ENCODE data around the gene NUDT3. TPM values are rescaled to one million over a fixed set of nuclear protein-coding genes. Genes with fewer than 3 reads are reported as not detected.

The NUDT3 gene
- total RNA-seq, 2 experiments from 2014 or later = 8.6 to 13.4 TPM

GRCh38 chr6:34289137-34289536, 103.3 kb downstream of the NUDT3 start:
- Mint-ChIP-seq H3K4me1 (peaks cover 27% of the 10 kb centered on the region), H3K4me3 (no peak overlapping the region), H3K27me3 (no peaks in the 10 kb centered on the region), H3K9me3 (ENCODE audit: low read depth) (no peaks in the 10 kb centered on the region), H3K27ac (peak overlapping the region; percentile 94), H3K36me3 (peaks cover 29% of the 10 kb centered on the region)
- ATAC-seq (no peak), DNase-seq (no peak)
- CTCF ChIA-PET = interaction anchor here (0.6 to 2.3 kb wide), 2 partner anchors 40 to 937 kb away, joined by 4 to 9 read pairs; partner anchors contain the start of gene SMIM29

- peak; percentile 88 for ATAC-seq
- peak; percentile 73 for DNase-seq
- Mint-ChIP-seq H3K36me3 (peaks cover 30% of the 10 kb centered on the region), H3K9me3 (ENCODE audit: low read depth) (no peaks in the 10 kb centered on the region), H3K4me3 (peak overlapping the region; percentile 7), H3K27ac (peak overlapping the region; percentile 94), H3K27me3 (no peaks in the 10 kb centered on the region), H3K4me1 (peaks cover 27% of the 10 kb centered on the region)
- CTCF ChIA-PET = interaction anchor here (2.3 kb wide), 1 partner anchor 39 kb away, joined by 9 read pairs; the partner anchor contains the start of gene SMIM29
Observed at GRCh38 chr6:34288581-34288980, 103.9 kb downstream of the NUDT3 start.

- Mint-ChIP-seq H3K4me1 (peaks cover 27% of the 10 kb centered on the region), H3K27ac (no peak overlapping the region), H3K9me3 (ENCODE audit: low read depth) (no peaks in the 10 kb centered on the region), H3K4me3 (no peak overlapping the region), H3K36me3 (peaks cover 22% of the 10 kb centered on the region), H3K27me3 (no peaks in the 10 kb centered on the region)
- CTCF ChIA-PET = no interaction called here
- ATAC-seq (no peak), DNase-seq (no peak)
Observed at GRCh38 chr6:34285448-34286164, 106.9 kb downstream of the NUDT3 start.

GRCh38 chr6:34284563-34285447, 107.7 kb downstream of the NUDT3 start:
- peaks cover 26% of the 10 kb centered on the region for H3K4me1 Mint-ChIP-seq
- H3K4me3 Mint-ChIP-seq = no peak overlapping the region
- CTCF ChIA-PET = no interaction called here
- H3K27me3 Mint-ChIP-seq = no peaks in the 10 kb centered on the region
- ATAC-seq = no peak
- H3K9me3 Mint-ChIP-seq (ENCODE audit: low read depth) = no peaks in the 10 kb centered on the region
- DNase-seq = no peak
- H3K36me3 Mint-ChIP-seq = peaks cover 24% of the 10 kb centered on the region
- H3K27ac Mint-ChIP-seq = no peak overlapping the region

- H3K27ac Mint-ChIP-seq = no peak overlapping the region
- CTCF ChIA-PET = no interaction called here
- no peaks in the 10 kb centered on the region for H3K27me3 Mint-ChIP-seq
- no peak overlapping the region for H3K4me3 Mint-ChIP-seq
- peaks cover 12% of the 10 kb centered on the region for H3K4me1 Mint-ChIP-seq
- no peak for ATAC-seq
- H3K9me3 Mint-ChIP-seq (ENCODE audit: low read depth) = no peaks in the 10 kb centered on the region
- DNase-seq = no peak
- H3K36me3 Mint-ChIP-seq = peaks cover 14% of the 10 kb centered on the region
Observed at GRCh38 chr6:34281702-34282334, 110.7 kb downstream of the NUDT3 start.

GRCh38 chr6:34280216-34280615, 112.3 kb downstream of the NUDT3 start:
- ATAC-seq = no peak
- H3K4me1 Mint-ChIP-seq = peaks cover 10% of the 10 kb centered on the region
- DNase-seq = no peak
- H3K36me3 Mint-ChIP-seq = peaks cover 11% of the 10 kb centered on the region
- no peak overlapping the region for H3K4me3 Mint-ChIP-seq
- CTCF ChIA-PET = no interaction called here
- H3K27me3 Mint-ChIP-seq = no peaks in the 10 kb centered on the region
- H3K9me3 Mint-ChIP-seq (ENCODE audit: low read depth) = no peaks in the 10 kb centered on the region
- no peak overlapping the region for H3K27ac Mint-ChIP-seq

- no peak overlapping the region for H3K27ac Mint-ChIP-seq
- no peak for DNase-seq
- H3K27me3 Mint-ChIP-seq = no peaks in the 10 kb centered on the region
- no peak for ATAC-seq
- CTCF ChIA-PET = interaction anchor here (1.1 kb wide), 1 partner anchor 29 kb away, joined by 3 read pairs; no protein-coding TSS in a partner anchor
- H3K4me1 Mint-ChIP-seq = peaks cover 3% of the 10 kb centered on the region
- no peaks in the 10 kb centered on the region for H3K9me3 Mint-ChIP-seq (ENCODE audit: low read depth)
- H3K4me3 Mint-ChIP-seq = no peak overlapping the region
- H3K36me3 Mint-ChIP-seq = peaks cover 6% of the 10 kb centered on the region
Observed at GRCh38 chr6:34278833-34279232, 113.6 kb downstream of the NUDT3 start.

GRCh38 chr6:34277763-34278112, 114.7 kb downstream of the NUDT3 start:
- no peaks in the 10 kb centered on the region for H3K9me3 Mint-ChIP-seq (ENCODE audit: low read depth)
- no peaks in the 10 kb centered on the region for H3K27me3 Mint-ChIP-seq
- ATAC-seq (no peak), DNase-seq (no peak)
- peaks cover 5% of the 10 kb centered on the region for H3K4me1 Mint-ChIP-seq
- no peak overlapping the region for H3K27ac Mint-ChIP-seq
- H3K36me3 Mint-ChIP-seq = peaks cover 4% of the 10 kb centered on the region
- no peak overlapping the region for H3K4me3 Mint-ChIP-seq
- CTCF ChIA-PET = interaction anchor here (0.6 kb wide), 1 partner anchor 109 kb away, joined by 3 read pairs; no protein-coding TSS in a partner anchor

- Mint-ChIP-seq H3K4me3 (no peak overlapping the region), H3K27me3 (no peaks in the 10 kb centered on the region), H3K4me1 (peaks cover 5% of the 10 kb centered on the region), H3K9me3 (ENCODE audit: low read depth) (no peaks in the 10 kb centered on the region), H3K27ac (no peak overlapping the region), H3K36me3 (peaks cover 4% of the 10 kb centered on the region)
- CTCF ChIA-PET = interaction anchor here (0.6 to 0.9 kb wide), 2 partner anchors 10 to 109 kb away, joined by 3 read pairs; no protein-coding TSS in a partner anchor
- ATAC-seq = no peak
- no peak for DNase-seq
Observed at GRCh38 chr6:34276881-34277762, 115.3 kb downstream of the NUDT3 start.

GRCh38 chr6:34276191-34276590, 116.3 kb downstream of the NUDT3 start:
- Mint-ChIP-seq H3K9me3 (ENCODE audit: low read depth) (no peaks in the 10 kb centered on the region), H3K4me1 (peaks cover 5% of the 10 kb centered on the region), H3K27ac (no peak overlapping the region), H3K36me3 (peaks cover 4% of the 10 kb centered on the region), H3K4me3 (no peak overlapping the region), H3K27me3 (no peaks in the 10 kb centered on the region)
- CTCF ChIA-PET = interaction anchor here (0.9 kb wide), 1 partner anchor 9 kb away, joined by 3 read pairs; no protein-coding TSS in a partner anchor
- no peak for ATAC-seq
- no peak for DNase-seq

GRCh38 chr6:34275128-34275804, 117.2 kb downstream of the NUDT3 start:
- no peaks in the 10 kb centered on the region for H3K9me3 Mint-ChIP-seq (ENCODE audit: low read depth)
- H3K27me3 Mint-ChIP-seq = no peaks in the 10 kb centered on the region
- CTCF ChIA-PET = no interaction called here
- no peaks in the 10 kb centered on the region for H3K36me3 Mint-ChIP-seq
- ATAC-seq (no peak), DNase-seq (no peak)
- no peak overlapping the region for H3K4me3 Mint-ChIP-seq
- H3K4me1 Mint-ChIP-seq = peaks cover 8% of the 10 kb centered on the region
- no peak overlapping the region for H3K27ac Mint-ChIP-seq

- Mint-ChIP-seq H3K4me1 (peaks cover 16% of the 10 kb centered on the region), H3K27ac (no peak overlapping the region), H3K36me3 (no peaks in the 10 kb centered on the region), H3K27me3 (no peaks in the 10 kb centered on the region), H3K9me3 (ENCODE audit: low read depth) (no peaks in the 10 kb centered on the region), H3K4me3 (no peak overlapping the region)
- ATAC-seq = no peak
- DNase-seq = no peak
- CTCF ChIA-PET = no interaction called here
Observed at GRCh38 chr6:34274129-34274528, 118.3 kb downstream of the NUDT3 start.
